ENCODE results near the gene TRAPPC12.

Gene TRAPPC12

GRCh38 chr2:3485166-3485565 is 105.7 kb downstream of the TRAPPC12 start:
- Mint-ChIP-seq H3K9me3 (peaks cover 5% of the 10 kb centered on the region), H3K27ac (no peak overlapping the region), H3K36me3 (ENCODE audit: low read depth) (peaks cover 51% of the 10 kb centered on the region), H3K4me3 (no peak overlapping the region), H3K27me3 (ENCODE audit: low read depth, poor library complexity) (no peaks in the 10 kb centered on the region), H3K4me1 (peaks cover 26% of the 10 kb centered on the region)
- no peak for TF ChIP-seq CTCF (IDR thresholded peaks at IDR 0.05)
- DNase-seq: no peak

GRCh38 chr2:3486047-3487027 is 106.8 kb downstream of the TRAPPC12 start:
- no peak overlapping the region for H3K27ac Mint-ChIP-seq
- peaks cover 37% of the 10 kb centered on the region for H3K4me1 Mint-ChIP-seq
- no peaks in the 10 kb centered on the region for H3K27me3 Mint-ChIP-seq (ENCODE audit: low read depth, poor library complexity)
- no peak for DNase-seq
- peaks cover 46% of the 10 kb centered on the region for H3K36me3 Mint-ChIP-seq (ENCODE audit: low read depth)
- peaks cover 5% of the 10 kb centered on the region for H3K9me3 Mint-ChIP-seq
- no peak overlapping the region for H3K4me3 Mint-ChIP-seq
- TF ChIP-seq CTCF (IDR thresholded peaks at IDR 0.05): no peak

- peaks cover 41% of the 10 kb centered on the region for H3K4me1 Mint-ChIP-seq
- H3K36me3 Mint-ChIP-seq (ENCODE audit: low read depth): peaks cover 46% of the 10 kb centered on the region
- DNase-seq: no peak
- H3K9me3 Mint-ChIP-seq: peaks cover 5% of the 10 kb centered on the region
- no peak for TF ChIP-seq CTCF (IDR thresholded peaks at IDR 0.05)
- peaks cover 4% of the 10 kb centered on the region for H3K27me3 Mint-ChIP-seq (ENCODE audit: low read depth, poor library complexity)
- no peak overlapping the region for H3K4me3 Mint-ChIP-seq
- H3K27ac Mint-ChIP-seq: no peak overlapping the region
Measured at GRCh38 chr2:3487028-3487425, 107.5 kb downstream of the TRAPPC12 start.

GRCh38 chr2:3487432-3487831 is 107.9 kb downstream of the TRAPPC12 start:
- H3K4me1 Mint-ChIP-seq: peaks cover 42% of the 10 kb centered on the region
- TF ChIP-seq CTCF (IDR thresholded peaks at IDR 0.05): no peak
- no peak for DNase-seq
- no peak overlapping the region for H3K4me3 Mint-ChIP-seq
- peaks cover 4% of the 10 kb centered on the region for H3K27me3 Mint-ChIP-seq (ENCODE audit: low read depth, poor library complexity)
- H3K9me3 Mint-ChIP-seq: peaks cover 5% of the 10 kb centered on the region
- H3K27ac Mint-ChIP-seq: no peak overlapping the region
- peaks cover 46% of the 10 kb centered on the region for H3K36me3 Mint-ChIP-seq (ENCODE audit: low read depth)

GRCh38 chr2:3488061-3488531 is 108.6 kb downstream of the TRAPPC12 start:
- no peak for TF ChIP-seq CTCF (IDR thresholded peaks at IDR 0.05)
- Mint-ChIP-seq H3K36me3 (ENCODE audit: low read depth) (peaks cover 42% of the 10 kb centered on the region), H3K4me1 (peaks cover 48% of the 10 kb centered on the region), H3K27me3 (ENCODE audit: low read depth, poor library complexity) (peaks cover 4% of the 10 kb centered on the region), H3K27ac (peak overlapping the region; percentile 57), H3K9me3 (peaks cover 5% of the 10 kb centered on the region), H3K4me3 (no peak overlapping the region)
- DNase-seq: no peak
